Endothelial cell of umbilical vein (primary cell): ENCODE data around the gene TMEM74B. TPM values are rescaled to one million over a fixed set of nuclear protein-coding genes. Genes with fewer than 3 reads are reported as not detected.

ENCODE experiments used
- BruUV-seq: library from RNA; stranded (reverse); fragments of 400-500 nt; replicated peaks from 2 replicates; lab custom pipeline; 2021; lab: Mats Ljungman, UMichigan
- CTCF ChIA-PET: fragments of 300-600, 350-600 bp; sonication (Branson Sonifier 250); formaldehyde crosslinking; loops from one replicate; lab custom pipeline; 2021; ENCODE audit warnings: antibody characterized with exemption, inconsistent platforms; lab: Charles Lee
- POLR2A ChIA-PET: fragments of 300-600, 350-600 bp; sonication (Branson Sonifier 250); formaldehyde crosslinking; loops from one replicate; lab custom pipeline; 2021; ENCODE audit warnings: antibody characterized with exemption, inconsistent platforms; lab: Charles Lee
- DNase-seq: peaks from one replicate; pipeline ENCODE4 v3.0.0-alpha.2; 2011; ENCODE audit warnings: low read depth, low spot score
- FAIRE-seq: peaks from 2 replicates; lab custom pipeline; 2011; peaks lifted over from hg19 to GRCh38; lab: Jason Lieb, UNC
- H2AFZ ChIP-seq: 2 replicates; pipeline ENCODE4 v1.6.0; 2012; ENCODE audit warnings: low read depth, low read length, control low read depth, inconsistent platforms
- H3K27ac ChIP-seq: 2 replicates; pipeline ENCODE4 v1.5.1; 2011; ENCODE audit warnings: low read depth, mild to moderate bottlenecking, control low read depth, low read length, moderate library complexity; ENCODE audit not compliant: insufficient read depth
- H3K27me3 ChIP-seq, 2 experiments: 2 replicates each; pipeline versions ENCODE4 v1.6.0 to v1.6.1; 2011; ENCODE audit warnings: low read length in 2 of 2, mixed read lengths in 1 of 2; ENCODE audit not compliant: control insufficient read depth in 2 of 2, insufficient read depth in 2 of 2
- H3K36me3 ChIP-seq, 2 experiments: 2 replicates in 1 of 2; 3 replicates in 1 of 2; pipeline ENCODE4 v1.5.1; 2011; ENCODE audit warnings: low read length in 2 of 2, mild to moderate bottlenecking in 1 of 2, moderate library complexity in 1 of 2; ENCODE audit not compliant: control insufficient read depth in 2 of 2, insufficient read depth in 2 of 2; ENCODE audit errors: extremely low read depth in 1 of 2
- H3K4me1 ChIP-seq: 3 replicates; pipeline ENCODE4 v1.5.1; 2011; ENCODE audit warnings: mild to moderate bottlenecking, low read length; ENCODE audit not compliant: control insufficient read depth, insufficient read depth; ENCODE audit errors: extremely low read depth
- H3K4me2 ChIP-seq: 2 replicates; pipeline ENCODE4 v1.6.1; 2011; ENCODE audit warnings: low read length, control low read depth, mixed read lengths; ENCODE audit not compliant: insufficient read depth
- H3K4me3 ChIP-seq, 3 experiments: fragments of 200-600 bp in 1 of 3; sonication (generic), shearing (Covaris generic) in 1 of 3; replicated peaks in 1 of 3; 2 replicates each; pipeline ENCODE4 v1.5.1; 2011 to 2016; ENCODE audit warnings: control low read depth in 3 of 3, low read length in 3 of 3, mild to moderate bottlenecking in 2 of 3, inconsistent platforms in 1 of 3, low read depth in 1 of 3, moderate library complexity in 1 of 3; ENCODE audit not compliant: insufficient read depth in 1 of 3
- H3K79me2 ChIP-seq: 2 replicates; pipeline ENCODE4 v1.6.0; 2012; ENCODE audit warnings: low read length, inconsistent platforms; ENCODE audit not compliant: control insufficient read depth, insufficient read depth
- H3K9ac ChIP-seq: replicated peaks from 2 replicates; pipeline ENCODE3; 2011; ENCODE audit warnings: low read length, control low read depth; ENCODE audit not compliant: insufficient read depth; ENCODE audit errors: extremely low read depth
- H3K9me1 ChIP-seq: replicated peaks from 3 replicates; pipeline ENCODE4 v1.6.0; 2011; ENCODE audit warnings: mild to moderate bottlenecking, low read length; ENCODE audit not compliant: control insufficient read depth, insufficient read depth; ENCODE audit errors: extremely low read depth
- H3K9me3 ChIP-seq: replicated peaks from 2 replicates; pipeline ENCODE4 v1.5.1; 2012; ENCODE audit warnings: low read length, inconsistent platforms; ENCODE audit not compliant: control insufficient read depth, insufficient read depth
- H4K20me1 ChIP-seq: replicated peaks from 2 replicates; pipeline ENCODE3; 2011; ENCODE audit warnings: mild to moderate bottlenecking, low read length; ENCODE audit not compliant: control insufficient read depth, insufficient read depth; ENCODE audit errors: extremely low read depth
- EZH2 ChIP-seq: IDR thresholded peaks from 2 replicates; pipeline ENCODE4 v1.6.1; 2012; ENCODE audit warnings: borderline replicate concordance, low read depth, mild to moderate bottlenecking, moderate library complexity, low read length, inconsistent platforms; ENCODE audit not compliant: severe bottlenecking
- FOS ChIP-seq: IDR thresholded peaks from 2 replicates; pipeline ENCODE4 v1.6.1; 2011; ENCODE audit warnings: mild to moderate bottlenecking, low read length, moderate library complexity, borderline replicate concordance; ENCODE audit not compliant: insufficient read depth
- JUN ChIP-seq: IDR thresholded peaks from 2 replicates; pipeline ENCODE4 v1.6.1; 2011; ENCODE audit warnings: borderline replicate concordance, low read depth; ENCODE audit not compliant: insufficient read length, insufficient read depth
- POLR2A ChIP-seq: IDR thresholded peaks from 2 replicates; pipeline ENCODE4 v1.6.1; 2012; ENCODE audit warnings: low read depth, mild to moderate bottlenecking, control low read depth, low read length
- dilution Hi-C: fragments of 300-500 bp; cut with MboI; formaldehyde crosslinking; loops from one replicate; pipeline ENCODE4 v1.15.0; 2019; ENCODE audit warnings: low sequenced_read_pairs; ENCODE audit not compliant: extremely low pct_ligation_motif_present
- intact Hi-C: fragments of 100-400 bp; cut with micrococcal nuclease; formaldehyde crosslinking; loops from one replicate; pipeline ENCODE4 v1.10.0; 2022
- polyA plus RNA-seq, 4 experiments: library from polyadenylated mRNA; depleted of rRNA in 3 of 4; stranded (reverse) in 3 of 4; unstranded in 1 of 4; fragments of >200 nt; gene quantifications; 2 replicates each; pipeline versions ENCODE4 v1.2.1 to v1.2.3, GENCODE V29; 2011 to 2012; ENCODE audit warnings: missing spikeins in 1 of 4
- total RNA-seq: library from RNA; stranded (reverse); gene quantifications from 2 replicates; pipeline ENCODE4 v1.2.3, GENCODE V29; 2021
- TF ChIP-seq, protein P1 (sequence below), 2 donors: IDR thresholded peaks; 1 replicate in 1 of 2; 2 replicates in 1 of 2; pipeline ENCODE4 v1.5.1; 2011; ENCODE audit warnings: low read length in 2 of 2, mild to moderate bottlenecking in 2 of 2, moderate library complexity in 2 of 2, control low read depth in 1 of 2, inconsistent platforms in 1 of 2, low read depth in 1 of 2; ENCODE audit not compliant: insufficient read depth in 1 of 2; ENCODE audit errors: extremely low read depth in 1 of 2
- TF ChIP-seq, protein P2 (sequence below): IDR thresholded peaks from 2 replicates; pipeline ENCODE4 v1.6.1; 2011; ENCODE audit not compliant: insufficient read depth, insufficient read length

The TMEM74B gene
- total and polyA plus RNA-seq, 2 donors (not counting 3 experiments of a cell fraction or from before 2014, with no cell fraction given) = 0.26 to 1.1 TPM

DNA sequence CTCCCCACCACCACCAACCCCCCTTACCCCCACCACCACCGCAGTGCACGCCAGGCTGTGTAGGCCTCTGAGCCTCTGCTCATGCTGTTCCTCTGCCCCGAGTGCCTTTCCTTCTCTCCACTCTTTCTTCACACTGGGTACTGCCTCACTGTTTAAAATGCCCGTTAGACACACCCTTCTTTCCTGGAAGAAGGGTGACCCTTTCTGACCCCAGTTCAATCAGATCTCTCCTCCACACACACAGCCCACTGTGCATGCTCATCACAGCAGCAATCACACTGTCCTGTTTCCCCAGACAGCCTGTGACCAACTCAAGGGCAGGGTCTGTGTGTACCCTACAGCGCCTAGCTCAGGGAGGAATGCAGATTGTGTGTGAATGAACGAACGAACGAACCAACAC lies 10.0 kb downstream of the TMEM74B start:
- TF ChIP-seq, protein P1, sequence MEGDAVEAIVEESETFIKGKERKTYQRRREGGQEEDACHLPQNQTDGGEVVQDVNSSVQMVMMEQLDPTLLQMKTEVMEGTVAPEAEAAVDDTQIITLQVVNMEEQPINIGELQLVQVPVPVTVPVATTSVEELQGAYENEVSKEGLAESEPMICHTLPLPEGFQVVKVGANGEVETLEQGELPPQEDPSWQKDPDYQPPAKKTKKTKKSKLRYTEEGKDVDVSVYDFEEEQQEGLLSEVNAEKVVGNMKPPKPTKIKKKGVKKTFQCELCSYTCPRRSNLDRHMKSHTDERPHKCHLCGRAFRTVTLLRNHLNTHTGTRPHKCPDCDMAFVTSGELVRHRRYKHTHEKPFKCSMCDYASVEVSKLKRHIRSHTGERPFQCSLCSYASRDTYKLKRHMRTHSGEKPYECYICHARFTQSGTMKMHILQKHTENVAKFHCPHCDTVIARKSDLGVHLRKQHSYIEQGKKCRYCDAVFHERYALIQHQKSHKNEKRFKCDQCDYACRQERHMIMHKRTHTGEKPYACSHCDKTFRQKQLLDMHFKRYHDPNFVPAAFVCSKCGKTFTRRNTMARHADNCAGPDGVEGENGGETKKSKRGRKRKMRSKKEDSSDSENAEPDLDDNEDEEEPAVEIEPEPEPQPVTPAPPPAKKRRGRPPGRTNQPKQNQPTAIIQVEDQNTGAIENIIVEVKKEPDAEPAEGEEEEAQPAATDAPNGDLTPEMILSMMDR (IDR thresholded peaks at IDR 0.05; ENCODE audit: extremely low read depth in 1 of 2, insufficient read depth in 1 of 2, low read depth in 1 of 2, low read length in 2 of 2) = no peak
- TF ChIP-seq, protein P2, sequence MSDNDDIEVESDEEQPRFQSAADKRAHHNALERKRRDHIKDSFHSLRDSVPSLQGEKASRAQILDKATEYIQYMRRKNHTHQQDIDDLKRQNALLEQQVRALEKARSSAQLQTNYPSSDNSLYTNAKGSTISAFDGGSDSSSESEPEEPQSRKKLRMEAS = no peak
- no peak for TF ChIP-seq FOS
- TF ChIP-seq POLR2A = no peak
- TF ChIP-seq JUN = no peak
- Histone ChIP-seq H2AFZ (no peak overlapping the region), H3K9me1 (no peaks in the 10 kb centered on the region), H3K4me2 (no peak overlapping the region), H3K9ac (no peak overlapping the region), H3K36me3 (peaks cover under 1 to 2% of the 10 kb centered on the region in 2 experiments), H3K79me2 (no peaks in the 10 kb centered on the region), H3K27ac (no peak overlapping the region), H3K4me1 (no peaks in the 10 kb centered on the region), H3K4me3 (no peak overlapping the region), H4K20me1 (no peaks in the 10 kb centered on the region), H3K9me3 (no peaks in the 10 kb centered on the region), H3K27me3 (no peaks in the 10 kb centered on the region)
- CTCF ChIA-PET = interaction anchor here (0.7 kb wide), 1 partner anchor 67 kb away, joined by 3 read pairs; no protein-coding TSS in a partner anchor
- intact Hi-C loops = no loop called here
- FAIRE-seq = no peak
- no peak for DNase-seq
- POLR2A ChIA-PET = no interaction called here
- BruUV-seq = no TSS peak
- dilution Hi-C loops = no loop called here

DNA sequence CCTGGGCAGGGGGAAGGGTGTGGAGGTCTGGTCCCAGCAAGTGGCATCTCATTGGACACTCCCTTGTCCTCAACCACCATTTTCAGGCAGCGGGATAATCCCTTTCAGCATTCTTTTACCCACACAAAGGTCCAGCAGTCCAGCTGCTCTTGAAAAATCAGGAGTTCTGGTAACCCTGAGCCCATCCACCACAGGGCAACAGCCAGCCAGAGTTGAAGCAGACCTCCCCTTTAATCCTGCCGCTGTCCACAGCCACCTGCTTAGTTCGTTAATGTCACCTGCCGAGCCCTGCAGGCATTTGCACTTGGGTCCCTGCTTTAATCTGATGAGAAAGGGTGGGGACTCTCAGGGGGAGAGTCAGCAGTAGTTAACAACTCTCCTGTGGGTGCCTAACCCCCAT lies 11.1 kb downstream of the TMEM74B start:
- Histone ChIP-seq H3K9me3 (no peaks in the 10 kb centered on the region), H4K20me1 (no peaks in the 10 kb centered on the region), H3K4me1 (no peaks in the 10 kb centered on the region), H3K27me3 (no peaks in the 10 kb centered on the region), H3K9me1 (no peaks in the 10 kb centered on the region), H2AFZ (no peak overlapping the region), H3K4me3 (no peak overlapping the region), H3K4me2 (no peak overlapping the region), H3K9ac (no peak overlapping the region), H3K27ac (no peak overlapping the region), H3K36me3 (peaks cover 2 to 8% of the 10 kb centered on the region in 2 experiments), H3K79me2 (no peaks in the 10 kb centered on the region)
- BruUV-seq = no TSS peak
- FAIRE-seq = no peak
- no peak for DNase-seq
- ChIA-PET CTCF (no interaction called here), POLR2A (no interaction called here)
- dilution Hi-C loops (no loop called here), intact Hi-C loops (no loop called here)
- no peak for TF ChIP-seq POLR2A
- no peak for TF ChIP-seq EZH2
